ENCODE results near the gene PLK1.
A peak's percentile ranks its signal among the peaks of the same experiment; 100 is the strongest.

PLK1 gene

GRCh38 chr16:23694644-23695373, 16.1 kb downstream of the PLK1 start:
- peak overlapping the region in 1 of 2 experiments; percentile 14 for H3K4ac ChIP-seq (ENCODE audit: low read depth in 1 of 2, low read length in 2 of 2)
- H3K4me1 ChIP-seq (ENCODE audit: control insufficient read depth, insufficient read depth, low read depth, low read length), result peaks cover 24% of the 10 kb centered on the region
- H2AFZ ChIP-seq (ENCODE audit: low read depth, low read length), result peak overlapping the region; percentile 88
- peak overlapping the region; percentile 59 for H3K9ac ChIP-seq (ENCODE audit: low read length)
- H3K79me1 ChIP-seq (replicated peaks; ENCODE audit: low read length, poor library complexity, severe bottlenecking), result peaks cover 2% of the 10 kb centered on the region
- peak overlapping the region; percentile 4 to 74 for H3K18ac ChIP-seq (ENCODE audit: low read depth in 1 of 2, low read length in 2 of 2)
- H3K27ac ChIP-seq (ENCODE audit: low read length, poor library complexity, severe bottlenecking), result peak overlapping the region; percentile 19
- H2BK15ac ChIP-seq (ENCODE audit: low read depth, poor library complexity, severe bottlenecking), result no peak overlapping the region
- H3K4me2 ChIP-seq (ENCODE audit: low read length, poor library complexity, severe bottlenecking), result peak overlapping the region; percentile 64
- no peaks in the 10 kb centered on the region for H3K27me3 ChIP-seq (ENCODE audit: control insufficient read depth in 1 of 2, insufficient read depth in 1 of 2, low read length in 2 of 2)
- peaks cover 17 to 27% of the 10 kb centered on the region in 2 experiments for H3K36me3 ChIP-seq (ENCODE audit: control insufficient read depth in 1 of 2, insufficient read depth in 2 of 2, low read depth in 1 of 2, low read length in 2 of 2)
- WGBS, result 21% methylated on average over 30 of the region's 32 CpGs
- peak overlapping the region in 1 of 2 experiments; percentile 51 for H3K23ac ChIP-seq (ENCODE audit: low read length in 2 of 2)
- H2AK5ac ChIP-seq (ENCODE audit: low read length, severe bottlenecking), result no peak overlapping the region
- peak overlapping the region in 1 of 2 experiments; percentile 24 for H2BK12ac ChIP-seq (ENCODE audit: low read length in 2 of 2)
- H2BK5ac ChIP-seq (ENCODE audit: low read depth, low read length, poor library complexity, severe bottlenecking), result no peak overlapping the region
- H3K9me3 ChIP-seq (ENCODE audit: control insufficient read depth, low read length), result no peaks in the 10 kb centered on the region
- peak; percentile 26 for DNase-seq
- peak overlapping the region; percentile 87 for H4K8ac ChIP-seq (ENCODE audit: low read length)
- H3K14ac ChIP-seq (ENCODE audit: low read length in 2 of 2), result peak overlapping the region in 1 of 2 experiments; percentile 66
- no peak overlapping the region for H4K91ac ChIP-seq (ENCODE audit: low read length)
- H3K4me3 ChIP-seq (ENCODE audit: insufficient read depth in 1 of 2, low read depth in 1 of 2, low read length in 2 of 2), result peak overlapping the region; percentile 14 to 57
- H2BK120ac ChIP-seq (ENCODE audit: low read depth, low read length), result no peak overlapping the region

DNA sequence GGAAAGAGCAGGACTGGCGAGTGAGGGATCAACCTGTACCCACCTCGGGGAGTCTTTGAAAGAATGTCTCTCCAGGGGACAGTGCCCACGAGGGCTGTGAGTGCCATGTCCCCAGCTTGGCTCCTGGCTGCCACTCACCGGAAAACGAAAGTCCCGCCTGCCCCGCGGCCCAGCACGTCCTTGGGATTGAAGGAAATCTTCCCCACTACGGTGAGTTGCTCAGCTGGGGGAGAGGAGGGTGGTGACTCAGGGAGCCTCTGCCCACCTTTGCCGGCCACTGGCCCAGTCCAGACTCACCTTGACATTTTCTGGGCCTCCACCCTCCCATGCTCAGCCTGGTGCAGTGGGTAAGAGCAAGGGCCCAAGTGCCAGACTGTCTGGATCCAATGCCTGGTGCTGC, 17.1 kb downstream of the PLK1 start:
- Histone ChIP-seq H3K9me3 (ENCODE audit: control insufficient read depth, low read length) (no peaks in the 10 kb centered on the region), H3K4me3 (ENCODE audit: insufficient read depth in 1 of 2, low read depth in 1 of 2, low read length in 2 of 2) (no peak overlapping the region), H2BK15ac (ENCODE audit: low read depth, poor library complexity, severe bottlenecking) (no peak overlapping the region), H4K8ac (ENCODE audit: low read length) (no peak overlapping the region), H3K4ac (ENCODE audit: low read depth in 1 of 2, low read length in 2 of 2) (no peak overlapping the region), H3K27me3 (ENCODE audit: control insufficient read depth in 1 of 2, insufficient read depth in 1 of 2, low read length in 2 of 2) (peaks cover 0 to 6% of the 10 kb centered on the region in 2 experiments), H3K23ac (ENCODE audit: low read length in 2 of 2) (no peak overlapping the region), H3K79me1 (replicated peaks; ENCODE audit: low read length, poor library complexity, severe bottlenecking) (peaks cover 2% of the 10 kb centered on the region), H2AFZ (ENCODE audit: low read depth, low read length) (no peak overlapping the region), H4K91ac (ENCODE audit: low read length) (no peak overlapping the region), H3K9ac (ENCODE audit: low read length) (no peak overlapping the region), H3K18ac (ENCODE audit: low read depth in 1 of 2, low read length in 2 of 2) (no peak overlapping the region), H2BK120ac (ENCODE audit: low read depth, low read length) (no peak overlapping the region), H3K14ac (ENCODE audit: low read length in 2 of 2) (no peak overlapping the region), H3K4me1 (ENCODE audit: control insufficient read depth, insufficient read depth, low read depth, low read length) (peaks cover 27% of the 10 kb centered on the region), H2AK5ac (ENCODE audit: low read length, severe bottlenecking) (no peak overlapping the region), H2BK12ac (ENCODE audit: low read length in 2 of 2) (no peak overlapping the region), H2BK5ac (ENCODE audit: low read depth, low read length, poor library complexity, severe bottlenecking) (no peak overlapping the region), H3K36me3 (ENCODE audit: control insufficient read depth in 1 of 2, insufficient read depth in 2 of 2, low read depth in 1 of 2, low read length in 2 of 2) (peaks cover 7 to 18% of the 10 kb centered on the region in 2 experiments), H3K4me2 (ENCODE audit: low read length, poor library complexity, severe bottlenecking) (no peak overlapping the region), H3K27ac (ENCODE audit: low read length, poor library complexity, severe bottlenecking) (no peak overlapping the region)
- WGBS, result 88% methylated on average over 11 of the region's 11 CpGs
- no peak for DNase-seq

DNA sequence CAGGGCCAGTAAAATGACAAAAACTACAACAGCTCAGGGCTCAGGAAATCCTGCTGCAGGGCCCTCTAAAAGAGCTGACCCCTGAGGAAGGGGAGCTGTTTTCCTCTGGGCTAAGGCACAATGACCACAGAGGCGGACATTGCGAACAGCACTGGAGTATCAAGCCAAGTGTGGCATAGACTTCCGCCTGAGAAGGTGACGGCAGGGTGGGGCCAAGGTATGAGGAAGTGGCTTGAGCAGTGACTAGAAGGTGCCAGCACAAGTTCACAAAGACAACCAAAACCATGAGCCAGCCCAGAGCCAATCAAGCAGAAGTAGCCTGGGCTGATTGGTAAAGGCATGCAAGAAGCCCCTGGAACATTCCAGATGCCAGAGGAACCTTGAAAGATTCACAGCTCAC, 20.4 kb downstream of the PLK1 start:
- WGBS, result 87% methylated on average over 4 of the region's 4 CpGs
- DNase-seq, result no peak
- Histone ChIP-seq H4K91ac (ENCODE audit: low read length) (no peak overlapping the region), H3K27me3 (ENCODE audit: control insufficient read depth in 1 of 2, insufficient read depth in 1 of 2, low read length in 2 of 2) (peaks cover 4 to 24% of the 10 kb centered on the region in 2 experiments), H2AK5ac (ENCODE audit: low read length, severe bottlenecking) (no peak overlapping the region), H2BK120ac (ENCODE audit: low read depth, low read length) (no peak overlapping the region), H3K4me1 (ENCODE audit: control insufficient read depth, insufficient read depth, low read depth, low read length) (peaks cover 15% of the 10 kb centered on the region), H3K9me3 (ENCODE audit: control insufficient read depth, low read length) (peaks cover 9% of the 10 kb centered on the region), H3K4me2 (ENCODE audit: low read length, poor library complexity, severe bottlenecking) (no peak overlapping the region), H3K4me3 (ENCODE audit: insufficient read depth in 1 of 2, low read depth in 1 of 2, low read length in 2 of 2) (no peak overlapping the region), H4K8ac (ENCODE audit: low read length) (no peak overlapping the region), H3K4ac (ENCODE audit: low read depth in 1 of 2, low read length in 2 of 2) (no peak overlapping the region), H2AFZ (ENCODE audit: low read depth, low read length) (no peak overlapping the region), H3K14ac (ENCODE audit: low read length in 2 of 2) (no peak overlapping the region), H2BK5ac (ENCODE audit: low read depth, low read length, poor library complexity, severe bottlenecking) (no peak overlapping the region), H3K9ac (ENCODE audit: low read length) (no peak overlapping the region), H3K18ac (ENCODE audit: low read depth in 1 of 2, low read length in 2 of 2) (no peak overlapping the region), H2BK12ac (ENCODE audit: low read length in 2 of 2) (no peak overlapping the region), H2BK15ac (ENCODE audit: low read depth, poor library complexity, severe bottlenecking) (no peak overlapping the region), H3K27ac (ENCODE audit: low read length, poor library complexity, severe bottlenecking) (no peak overlapping the region), H3K36me3 (ENCODE audit: control insufficient read depth in 1 of 2, insufficient read depth in 2 of 2, low read depth in 1 of 2, low read length in 2 of 2) (no peaks in the 10 kb centered on the region), H3K23ac (ENCODE audit: low read length in 2 of 2) (no peak overlapping the region), H3K79me1 (replicated peaks; ENCODE audit: low read length, poor library complexity, severe bottlenecking) (no peaks in the 10 kb centered on the region)

DNA sequence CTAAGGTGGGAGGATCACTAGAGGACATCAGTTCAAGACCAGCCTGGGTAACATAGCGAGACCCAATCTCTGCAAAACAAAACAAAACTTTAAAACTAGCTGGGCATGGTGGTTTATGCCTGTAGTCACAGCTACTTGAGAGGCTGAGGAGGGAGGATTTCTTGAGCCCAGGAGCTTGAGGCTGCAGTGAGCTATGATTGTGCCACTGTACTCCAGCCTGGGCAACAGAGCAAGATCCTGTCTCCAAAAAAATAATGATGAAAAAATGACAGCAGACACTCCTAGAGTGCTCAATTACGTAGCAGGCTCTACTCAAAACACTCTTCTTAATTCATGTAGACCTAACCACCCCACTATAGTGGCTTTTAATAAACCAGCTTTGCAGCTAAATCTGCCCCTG, 21.4 kb downstream of the PLK1 start:
- no peak overlapping the region for H2BK12ac ChIP-seq (ENCODE audit: low read length in 2 of 2)
- peaks cover 9% of the 10 kb centered on the region for H3K9me3 ChIP-seq (ENCODE audit: control insufficient read depth, low read length)
- H2AK5ac ChIP-seq (ENCODE audit: low read length, severe bottlenecking), result no peak overlapping the region
- no peak overlapping the region for H3K27ac ChIP-seq (ENCODE audit: low read length, poor library complexity, severe bottlenecking)
- H2BK5ac ChIP-seq (ENCODE audit: low read depth, low read length, poor library complexity, severe bottlenecking), result no peak overlapping the region
- no peaks in the 10 kb centered on the region for H3K79me1 ChIP-seq (replicated peaks; ENCODE audit: low read length, poor library complexity, severe bottlenecking)
- no peak overlapping the region for H3K4me2 ChIP-seq (ENCODE audit: low read length, poor library complexity, severe bottlenecking)
- no peak overlapping the region for H3K4me3 ChIP-seq (ENCODE audit: insufficient read depth in 1 of 2, low read depth in 1 of 2, low read length in 2 of 2)
- H2AFZ ChIP-seq (ENCODE audit: low read depth, low read length), result no peak overlapping the region
- H3K4me1 ChIP-seq (ENCODE audit: control insufficient read depth, insufficient read depth, low read depth, low read length), result peaks cover 6% of the 10 kb centered on the region
- peaks cover 4 to 24% of the 10 kb centered on the region in 2 experiments for H3K27me3 ChIP-seq (ENCODE audit: control insufficient read depth in 1 of 2, insufficient read depth in 1 of 2, low read length in 2 of 2)
- H3K23ac ChIP-seq (ENCODE audit: low read length in 2 of 2), result no peak overlapping the region
- H3K14ac ChIP-seq (ENCODE audit: low read length in 2 of 2), result no peak overlapping the region
- no peaks in the 10 kb centered on the region for H3K36me3 ChIP-seq (ENCODE audit: control insufficient read depth in 1 of 2, insufficient read depth in 2 of 2, low read depth in 1 of 2, low read length in 2 of 2)
- H3K4ac ChIP-seq (ENCODE audit: low read depth in 1 of 2, low read length in 2 of 2), result no peak overlapping the region
- no peak overlapping the region for H2BK15ac ChIP-seq (ENCODE audit: low read depth, poor library complexity, severe bottlenecking)
- H3K9ac ChIP-seq (ENCODE audit: low read length), result no peak overlapping the region
- no peak for DNase-seq
- no peak overlapping the region for H4K8ac ChIP-seq (ENCODE audit: low read length)
- no peak overlapping the region for H4K91ac ChIP-seq (ENCODE audit: low read length)
- H3K18ac ChIP-seq (ENCODE audit: low read depth in 1 of 2, low read length in 2 of 2), result no peak overlapping the region
- no peak overlapping the region for H2BK120ac ChIP-seq (ENCODE audit: low read depth, low read length)
- 83% methylated on average over 1 of the region's 2 CpGs for WGBS
